Stimulated activated CD4-positive, alpha-beta T cell treated with anti-CD3 and anti-CD28 coated beads, Interleukin-4, amount 100 ng/mL, for 24 hours (primary cell): ENCODE data around the gene ITGAL.

ENCODE experiments used
- DNase-seq: peaks from one replicate; pipeline ENCODE4 v3.0.0-alpha.2; 2020

ITGAL gene

DNA sequence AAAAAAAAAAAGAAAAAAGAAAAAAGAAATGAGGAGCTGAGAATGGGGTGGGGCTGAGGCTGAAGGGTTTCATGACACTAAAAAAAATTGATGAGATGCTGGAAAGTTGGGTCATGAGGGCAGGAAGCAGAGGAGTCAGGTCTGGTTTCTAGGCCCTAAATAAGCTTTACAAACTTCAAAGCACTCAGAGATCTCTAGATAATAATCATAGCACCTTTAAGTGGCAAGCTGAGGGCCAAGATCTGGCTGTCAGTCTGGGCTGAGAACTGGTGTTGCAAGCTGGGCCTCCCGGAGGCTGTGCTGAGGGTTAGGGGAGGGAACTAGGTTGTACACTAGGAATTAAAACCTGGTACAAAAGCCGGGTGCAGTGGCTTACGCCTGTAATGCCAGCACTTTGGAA, 79.2 kb downstream of the ITGAL start:
- peak; percentile 68 for DNase-seq

DNA sequence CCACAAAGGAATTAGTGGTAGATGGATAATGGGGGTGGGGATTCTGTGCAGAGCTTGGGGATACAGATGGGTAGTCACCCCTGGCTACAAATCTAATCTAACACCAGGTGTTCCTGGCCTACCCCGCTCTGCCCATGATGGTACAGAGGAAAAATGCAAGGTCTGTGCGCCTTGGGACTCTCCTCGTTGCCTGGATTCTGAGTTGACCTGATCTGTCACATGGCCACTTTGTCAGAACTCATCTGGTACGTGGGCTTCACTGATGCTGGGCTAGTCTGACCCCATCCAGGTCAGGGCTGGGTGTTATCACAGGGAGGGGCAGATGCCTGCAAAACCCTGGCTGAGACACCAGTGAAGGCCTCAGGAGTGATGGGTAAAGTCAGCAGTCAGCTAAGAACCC, 80.4 kb downstream of the ITGAL start:
- DNase-seq = no peak

DNA sequence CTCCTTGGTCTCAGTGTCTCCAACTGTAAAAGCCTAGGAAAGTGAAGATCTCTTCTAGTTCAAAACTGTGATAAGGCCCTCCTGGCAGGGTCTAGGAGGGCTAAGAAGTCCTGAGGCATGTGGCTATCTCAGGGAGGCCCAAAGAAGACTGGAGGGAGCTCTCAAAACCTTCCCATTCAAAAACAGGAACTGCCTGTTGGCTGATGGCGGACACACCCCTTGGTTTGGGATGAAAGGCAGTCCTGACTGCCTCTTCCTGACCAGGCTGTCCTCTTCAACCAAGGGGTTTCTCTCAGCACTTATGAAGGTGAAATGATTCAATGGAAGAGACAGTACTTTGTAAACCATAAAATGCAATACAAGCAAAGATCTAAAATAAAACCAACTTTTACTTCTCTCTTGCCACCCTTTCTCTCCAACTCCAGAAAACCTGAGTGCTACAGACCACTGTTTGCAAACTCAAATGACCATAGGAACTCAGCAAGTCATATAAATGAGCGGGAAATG, 80.9 kb downstream of the ITGAL start:
- no peak for DNase-seq

DNA sequence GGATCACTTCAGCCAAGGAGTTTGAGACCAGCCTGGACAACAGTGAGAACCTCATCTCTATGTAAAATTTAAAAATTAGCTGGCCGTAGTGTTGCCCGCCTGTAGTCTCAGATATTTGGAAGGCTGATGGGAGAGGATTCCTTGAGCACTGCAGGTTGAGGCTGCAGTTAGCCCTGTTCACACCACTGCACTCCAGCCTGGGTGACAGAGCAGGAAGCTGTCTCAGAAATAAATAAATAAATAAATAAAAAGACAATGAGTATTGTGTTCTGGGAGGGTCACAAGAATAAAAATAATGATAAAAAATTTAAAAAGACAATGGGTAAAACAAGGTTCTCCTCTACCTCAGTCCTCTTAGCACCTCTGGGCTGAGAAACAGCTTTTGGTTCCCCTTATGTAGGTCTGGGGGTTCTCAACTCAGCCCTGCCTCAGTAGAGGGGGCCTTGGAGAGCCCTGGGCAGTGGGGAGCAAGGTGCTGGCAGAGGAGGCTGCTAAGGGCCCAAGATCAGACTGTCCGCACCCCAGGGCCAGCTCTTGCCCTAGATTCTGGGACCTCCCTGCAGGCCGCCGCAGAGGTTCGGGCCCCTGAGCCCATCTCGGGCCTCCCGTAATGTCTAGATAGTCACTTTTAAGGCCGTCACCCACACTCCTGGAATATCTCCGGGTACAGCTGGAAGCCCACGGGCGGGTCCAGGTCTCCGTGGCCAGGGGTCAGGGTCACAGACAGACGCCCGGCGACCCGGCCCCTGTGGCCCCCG, 82.2 kb downstream of the ITGAL start:
- DNase-seq = no peak

DNA sequence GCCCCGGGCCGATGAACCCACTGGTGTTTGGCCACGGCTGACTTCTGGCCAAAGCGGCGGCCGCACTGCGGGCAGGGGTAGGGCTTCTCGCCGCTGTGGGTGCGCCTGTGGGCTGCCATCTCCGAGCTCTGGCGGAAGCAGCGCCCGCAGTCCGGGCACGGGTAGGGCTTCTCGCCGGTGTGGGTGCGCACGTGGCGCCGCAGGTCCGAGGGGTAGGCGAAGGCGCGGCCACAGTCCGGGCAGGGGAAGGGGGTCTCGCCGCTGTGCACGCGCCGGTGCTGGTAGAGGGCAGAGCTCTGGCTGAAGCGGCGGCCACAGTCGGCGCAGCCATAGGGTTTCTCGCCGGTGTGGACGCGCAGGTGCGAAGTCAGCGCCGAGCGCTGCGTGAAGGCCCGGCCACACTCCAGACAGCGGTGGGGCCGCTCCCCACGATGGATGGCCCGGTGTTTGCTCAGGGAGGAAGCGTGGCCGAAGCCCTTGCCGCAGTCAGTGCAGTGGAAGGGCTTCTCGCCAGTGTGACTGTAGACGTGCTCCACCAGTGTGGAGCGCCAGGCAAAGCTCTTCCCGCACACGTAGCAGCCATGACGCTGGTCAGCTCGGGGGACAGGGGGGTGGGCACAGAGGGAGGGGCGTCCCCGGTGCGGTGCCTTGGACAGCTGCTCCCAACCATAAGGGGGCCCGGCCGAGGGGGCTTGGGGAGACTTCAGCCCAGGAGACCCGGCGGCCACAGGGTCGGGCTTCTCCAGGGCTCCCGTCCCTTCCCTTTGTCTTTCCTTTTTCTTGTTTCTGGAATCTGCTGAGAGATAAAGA, 83.0 kb downstream of the ITGAL start:
- DNase-seq = no peak

DNA sequence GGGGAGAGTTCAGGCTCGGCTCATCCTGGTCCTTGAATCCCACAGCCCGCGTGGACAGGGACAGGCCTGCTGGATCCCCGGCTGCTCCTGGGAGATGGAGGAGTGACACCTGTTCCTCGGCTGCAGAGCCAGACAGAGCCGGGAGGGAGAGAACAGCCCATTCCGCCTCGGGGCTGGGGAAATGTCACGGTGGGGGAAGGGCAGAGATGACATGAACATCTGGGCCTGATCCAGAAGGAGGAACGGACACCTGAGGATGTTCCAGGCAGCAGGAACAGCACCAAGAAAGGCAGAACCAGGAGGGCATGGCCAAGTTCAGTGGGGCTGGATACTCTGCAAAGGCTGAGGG, 83.6 kb downstream of the ITGAL start:
- no peak for DNase-seq

DNA sequence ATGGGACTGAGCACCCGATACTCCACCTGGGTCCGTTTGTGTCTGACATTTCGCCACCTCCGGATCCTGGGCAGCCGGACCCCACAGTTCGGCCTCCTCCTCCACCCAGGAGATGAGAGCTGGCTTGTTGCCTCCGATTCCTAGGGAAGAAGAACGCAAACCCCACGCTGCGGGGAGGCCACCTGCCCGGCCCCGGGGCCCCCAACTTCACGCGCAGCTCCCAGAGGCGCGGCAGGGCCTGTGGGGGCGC, 85.1 kb downstream of the ITGAL start:
- DNase-seq = no peak

DNA sequence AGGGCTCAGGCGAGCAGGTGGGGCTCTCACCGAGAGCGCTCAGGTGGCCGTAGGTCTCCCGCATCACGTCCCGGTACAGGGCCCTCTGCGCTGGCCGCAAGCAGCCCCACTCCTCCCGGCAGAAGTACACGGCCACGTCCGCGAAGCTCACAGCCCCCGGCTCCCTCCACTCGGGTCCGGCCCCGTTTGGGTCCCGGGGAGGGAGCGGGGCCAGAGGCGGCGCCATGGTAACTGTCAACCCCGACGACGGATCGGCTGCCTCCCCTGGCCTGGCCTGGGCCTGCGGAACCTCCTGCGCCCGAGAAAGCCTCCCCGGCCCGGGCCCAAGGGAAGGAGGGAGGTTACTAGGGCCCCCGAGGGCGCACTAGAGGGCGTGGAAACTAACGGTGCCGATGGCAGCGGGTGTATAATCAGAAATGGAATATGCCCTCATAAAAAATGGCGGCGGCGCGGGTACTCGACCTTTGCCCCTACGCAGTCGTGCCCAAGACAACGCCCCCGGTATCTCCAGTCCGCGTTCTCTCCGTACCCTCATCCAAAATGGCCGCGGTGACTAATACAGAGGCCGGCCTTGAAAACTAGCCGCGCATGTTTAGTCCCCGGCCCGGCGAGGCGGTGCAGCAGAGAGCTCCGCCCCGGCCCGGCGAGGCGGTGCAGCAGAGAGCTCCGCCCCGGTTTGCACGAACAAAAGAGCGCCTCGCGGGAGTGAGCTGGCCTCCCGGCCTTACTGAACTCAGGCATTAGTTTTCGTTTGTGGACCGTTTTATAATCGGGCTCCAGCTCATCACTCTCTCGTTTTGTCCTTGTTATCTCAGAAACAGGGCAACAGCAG, 85.6 kb downstream of the ITGAL start, which contains the start of gene ZNF764:
TSS of gene ZNF764 (minus strand) at position 418 of the 832 bp plus-strand sequence. CDS start at position 226, 192 bp downstream.
- DNase-seq = peak; percentile 98

DNA sequence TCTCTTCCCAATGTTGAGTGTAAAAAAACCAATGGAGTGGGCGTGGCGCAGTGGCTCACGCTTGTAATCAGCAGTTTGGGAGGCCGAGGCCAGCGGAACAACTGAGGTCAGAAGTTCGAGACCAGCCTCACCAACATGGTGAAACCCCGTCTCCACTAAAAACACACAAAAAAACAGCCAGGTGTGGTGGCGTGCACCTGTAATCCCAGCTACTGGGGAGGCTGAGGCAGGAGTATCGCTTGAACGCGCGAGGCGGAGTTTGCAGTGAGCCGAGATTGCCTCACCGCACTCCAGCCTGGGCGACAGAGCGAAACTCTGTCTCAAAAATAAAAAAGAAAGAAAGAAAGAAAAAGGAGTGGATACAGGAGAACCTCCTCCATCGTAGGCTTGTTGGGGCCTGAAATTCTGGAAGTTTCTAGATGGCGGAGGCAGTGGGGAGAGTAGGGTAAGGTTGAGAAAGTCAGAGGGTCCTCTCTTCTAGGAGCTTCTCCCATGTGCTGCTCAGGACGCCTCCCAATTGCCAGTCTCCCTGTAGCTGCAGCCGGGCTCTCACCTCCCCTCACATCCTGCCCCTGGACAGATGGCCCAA, 86.3 kb downstream of the ITGAL start:
- DNase-seq = no peak

DNA sequence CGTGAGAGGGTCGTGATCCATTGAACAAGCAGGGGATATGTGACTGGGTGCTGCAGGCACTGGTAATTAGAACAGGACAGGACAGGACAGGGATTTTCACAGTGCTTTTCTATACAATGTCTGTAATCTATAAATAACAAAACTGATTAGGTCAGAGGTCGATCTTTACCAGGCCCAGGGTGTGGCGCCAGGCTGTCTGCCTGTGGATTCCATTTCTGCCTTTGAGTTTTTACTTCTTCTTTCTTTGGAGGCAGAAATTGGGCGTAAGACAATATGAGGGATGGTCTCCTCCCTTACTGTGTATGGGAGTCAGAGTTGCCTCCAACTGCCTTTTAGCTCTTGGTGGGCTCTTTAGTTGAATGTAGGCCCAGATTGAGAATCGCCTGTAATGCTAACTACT, 87.1 kb downstream of the ITGAL start:
- no peak for DNase-seq

DNA sequence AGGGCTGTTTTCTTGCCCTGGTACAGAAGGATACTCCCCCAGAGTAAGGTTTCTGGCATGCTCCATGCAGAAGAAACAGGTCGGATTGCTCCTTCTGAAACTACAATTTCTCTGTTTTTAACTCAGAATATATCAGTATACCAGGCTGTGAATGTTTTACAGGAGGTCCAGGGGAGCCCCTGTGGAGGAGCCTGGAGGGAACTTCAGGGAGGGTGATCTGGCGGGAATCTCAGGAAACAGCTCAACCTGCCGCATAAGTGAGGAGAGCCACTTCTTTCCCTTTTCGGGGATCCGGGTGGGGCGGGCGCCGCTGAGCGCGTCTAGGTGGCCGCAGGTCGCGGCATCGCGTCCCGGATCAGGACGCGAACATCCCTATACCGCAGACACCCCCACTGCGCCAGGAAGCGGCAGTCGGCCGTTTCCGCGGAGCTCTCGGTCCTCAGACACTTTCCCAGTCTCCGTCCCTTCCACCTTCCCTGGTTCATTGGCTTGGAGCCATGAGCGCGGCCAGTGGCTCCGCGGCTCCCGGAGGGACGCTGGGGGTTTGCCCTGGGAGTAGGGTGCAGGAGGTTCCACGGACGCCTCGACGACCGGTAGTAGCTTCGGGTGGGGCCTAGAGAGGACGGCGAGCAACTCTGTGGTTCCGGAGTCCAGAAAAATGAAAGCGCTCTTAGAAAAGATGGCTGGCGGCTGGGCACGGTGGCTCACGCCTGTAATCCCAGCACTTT, 88.7 kb downstream of the ITGAL start:
- DNase-seq = peak; percentile 15

DNA sequence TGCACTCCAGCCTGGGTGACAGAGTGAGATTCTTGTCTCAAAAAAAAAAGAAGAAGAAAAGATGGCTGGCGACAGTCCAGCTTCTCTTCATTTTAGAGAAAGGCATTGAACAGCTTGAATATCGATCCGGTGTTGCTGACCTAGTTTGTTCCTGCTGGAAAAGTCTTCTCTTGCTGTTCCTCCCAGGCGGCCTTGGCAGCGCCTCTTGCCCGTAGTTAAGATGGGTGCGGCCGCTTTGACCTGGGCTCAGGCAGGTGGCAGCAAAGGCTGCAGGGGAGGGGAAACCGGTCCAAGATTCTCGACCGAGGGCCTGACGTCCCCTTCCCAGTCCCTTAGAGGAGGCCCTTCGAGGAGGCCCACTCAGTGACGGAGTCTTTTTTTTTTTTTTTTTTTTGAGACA, 89.5 kb downstream of the ITGAL start:
- DNase-seq = no peak

DNA sequence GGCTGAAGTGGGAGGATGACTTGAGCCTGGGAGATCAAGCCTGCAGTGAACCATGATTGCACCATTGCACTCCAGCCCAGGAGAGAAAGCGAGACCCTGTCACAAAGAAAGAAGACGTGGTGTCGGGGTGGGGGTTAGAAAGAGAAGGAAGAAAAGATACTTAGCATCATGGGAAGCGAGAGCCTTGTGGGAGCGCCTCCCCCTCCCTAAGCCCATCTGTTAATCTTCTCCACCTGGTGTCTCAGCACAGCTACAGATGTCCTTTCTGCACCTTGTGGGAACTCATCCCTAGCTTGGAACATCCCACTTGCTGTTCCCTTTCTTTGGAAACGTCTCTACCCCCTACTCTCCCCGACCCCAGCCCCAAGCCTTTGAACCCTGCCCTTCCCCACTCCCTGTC, 93.0 kb downstream of the ITGAL start:
- no peak for DNase-seq

DNA sequence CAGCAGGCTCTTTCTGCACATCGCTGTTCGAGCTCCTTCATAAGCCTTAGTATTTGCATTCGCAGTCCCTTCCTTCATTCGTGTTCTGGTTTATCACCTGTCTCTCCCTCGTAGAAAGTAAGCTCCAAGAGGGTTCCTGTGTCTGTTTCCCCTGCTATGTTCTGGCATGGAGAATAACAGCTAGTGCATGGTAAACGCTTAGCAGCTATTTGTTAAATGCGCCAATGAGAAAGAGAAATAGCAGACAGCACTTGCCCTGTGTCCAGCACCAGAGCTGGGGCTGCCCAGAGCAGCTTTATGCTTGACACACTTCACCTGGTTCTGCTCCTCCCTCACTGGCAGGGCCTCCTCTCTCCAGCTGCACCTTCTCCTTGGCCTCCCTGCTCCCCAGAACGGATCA, 93.4 kb downstream of the ITGAL start:
- DNase-seq = no peak

DNA sequence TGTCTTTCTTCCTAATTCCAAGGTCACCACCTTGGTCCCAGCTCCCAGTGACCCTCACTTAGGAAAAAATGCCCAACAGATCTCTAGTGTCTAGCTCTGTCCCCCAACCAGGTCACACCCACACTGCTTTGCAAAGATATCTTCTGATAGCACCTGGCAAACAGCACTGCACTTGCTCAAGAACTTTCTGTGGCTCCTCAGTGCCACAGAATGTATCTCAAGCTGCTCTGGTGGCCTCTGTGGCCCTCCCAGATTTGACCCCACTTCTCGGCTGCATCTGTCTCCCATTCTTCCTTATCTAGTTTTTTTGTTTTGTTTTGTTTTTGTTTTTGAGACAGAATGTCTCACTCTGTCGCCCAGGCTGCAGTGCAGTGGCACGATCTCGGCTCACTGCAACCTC, 94.0 kb downstream of the ITGAL start:
- no peak for DNase-seq

DNA sequence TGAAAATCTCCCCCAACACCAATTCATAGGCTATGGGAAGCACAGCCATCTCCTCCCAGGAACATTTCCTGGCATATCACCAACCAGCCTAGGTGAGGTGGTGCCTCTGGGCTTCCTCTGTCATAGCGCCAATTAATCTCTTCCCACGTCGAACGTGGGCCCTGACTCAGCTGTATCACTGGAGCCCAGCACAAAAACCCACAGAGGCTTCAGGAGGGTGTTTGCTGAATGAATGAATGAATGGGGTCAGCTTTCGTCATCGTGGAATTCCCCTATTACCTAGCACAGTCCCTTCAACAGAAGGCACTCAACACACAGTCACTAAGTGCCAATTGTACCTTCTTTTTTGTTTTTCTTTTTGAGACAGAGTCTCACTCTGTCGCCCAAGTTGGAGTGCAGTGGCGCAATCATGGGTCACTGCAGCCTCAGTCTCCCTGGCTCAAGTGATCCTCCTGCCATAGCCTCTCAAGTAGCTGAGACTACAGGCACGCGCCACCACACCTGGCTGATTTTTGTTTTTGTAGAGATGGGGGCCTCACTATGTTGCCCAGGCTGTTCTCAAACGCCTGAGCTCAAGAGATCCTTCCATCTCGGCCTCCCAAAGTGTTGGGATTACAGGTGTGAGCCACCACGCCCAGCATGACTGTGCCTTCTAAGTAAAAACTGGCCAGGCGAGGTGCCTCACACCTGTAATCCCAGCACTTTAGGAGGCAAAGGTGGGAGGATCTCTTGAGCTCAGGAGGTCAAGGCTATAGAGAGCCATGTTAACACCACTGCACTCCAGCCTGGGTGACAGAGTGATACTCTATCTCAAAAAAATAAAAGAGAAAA, 94.8 kb downstream of the ITGAL start:
- DNase-seq = peak; percentile 82

DNA sequence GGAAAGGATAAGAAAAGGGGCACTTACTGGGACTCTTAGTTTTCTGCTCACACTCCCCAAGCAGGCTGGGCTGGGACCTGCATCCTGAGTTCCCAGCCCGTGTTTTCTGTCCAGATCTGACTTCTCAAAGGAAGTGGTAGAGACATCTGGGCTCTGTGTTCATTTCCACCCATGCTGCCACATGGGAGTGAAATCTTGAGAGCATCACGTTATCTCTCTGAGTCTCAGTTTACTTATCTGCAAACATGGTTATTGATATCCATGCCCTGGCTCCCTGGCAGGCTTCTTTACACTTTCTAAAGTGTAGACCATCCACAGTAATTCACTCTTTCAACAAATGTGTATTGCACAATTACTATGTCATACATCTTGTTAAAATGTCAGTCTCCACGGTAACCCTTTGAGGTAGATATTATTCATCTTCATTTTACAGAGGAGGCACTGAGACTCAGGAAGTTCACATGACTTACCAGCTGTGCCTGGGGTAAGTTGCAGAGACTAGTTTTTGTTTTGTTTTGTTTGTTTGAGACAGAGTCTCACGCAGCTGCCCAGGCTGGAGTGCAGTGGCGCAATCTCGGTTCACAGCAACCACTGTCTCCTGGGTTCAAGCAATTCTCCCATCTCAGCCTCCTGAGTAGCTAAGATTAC, 95.6 kb downstream of the ITGAL start:
- DNase-seq = peak; percentile 61

DNA sequence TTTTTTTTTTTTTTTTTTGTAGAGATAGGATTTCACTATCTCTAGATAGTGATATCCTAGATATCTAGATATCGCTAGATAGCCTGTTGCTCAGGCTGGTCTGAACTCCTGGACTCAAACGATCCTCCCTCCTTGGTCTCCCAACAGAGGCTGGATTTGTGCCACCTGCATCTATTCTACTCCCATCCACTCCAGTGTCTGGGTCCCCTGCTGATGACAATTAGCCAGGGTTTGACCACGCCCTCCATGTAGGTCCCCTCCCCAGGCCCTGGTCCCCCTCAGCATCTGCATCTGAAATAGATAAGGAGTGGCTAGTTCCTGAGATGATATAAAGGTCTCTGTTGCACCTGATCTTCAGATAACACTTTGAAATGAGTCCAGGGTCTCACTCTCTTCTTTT, 96.7 kb downstream of the ITGAL start:
- DNase-seq = no peak

DNA sequence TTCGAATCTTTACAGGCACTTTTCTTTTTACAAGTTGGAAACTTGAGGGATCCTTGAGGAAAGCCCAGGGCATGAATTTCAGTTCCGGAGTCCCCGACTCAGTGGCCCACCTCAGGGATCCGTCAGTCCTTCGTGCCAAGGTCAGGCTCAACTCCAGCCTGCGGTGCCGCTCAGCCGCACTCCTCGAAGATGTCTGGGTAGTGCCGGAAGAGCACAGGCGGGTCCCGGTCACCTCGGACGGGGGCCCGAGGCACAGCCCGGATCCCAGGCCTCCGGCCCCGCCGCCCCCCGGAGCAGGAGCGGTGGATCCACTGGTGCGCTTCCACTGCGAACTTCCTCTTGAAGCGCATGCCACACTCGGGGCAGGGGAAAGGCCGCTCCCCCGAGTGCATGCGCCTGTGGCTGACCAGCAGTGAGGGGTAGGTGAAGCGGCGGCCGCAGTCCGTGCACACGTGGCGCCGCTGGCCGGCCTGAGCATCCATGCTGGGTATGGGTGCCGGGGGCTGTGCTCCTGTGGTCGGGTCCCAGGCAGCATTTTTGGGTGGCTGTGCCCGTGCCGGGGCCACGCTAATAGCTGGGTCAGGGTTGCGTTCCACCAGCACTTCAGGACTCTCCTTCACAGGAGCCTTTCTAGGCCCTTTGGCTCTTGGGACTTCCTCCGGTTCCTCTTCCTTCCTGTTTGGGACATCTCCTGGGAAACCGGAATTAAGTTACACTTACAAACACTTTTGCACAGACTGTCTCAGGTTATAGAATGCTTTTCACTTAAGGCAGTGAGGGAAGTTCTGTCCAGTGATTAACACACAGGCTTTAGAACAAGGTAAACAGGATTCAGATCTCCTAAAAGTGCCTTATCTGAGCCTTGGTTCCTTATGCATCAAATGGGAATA, 97.4 kb downstream of the ITGAL start:
- DNase-seq = no peak
